Activated CD8-positive, alpha-beta T cell treated with anti-CD3 and anti-CD28 coated beads, Interleukin-2, amount 10 ng/mL, durations not matched to agents 7 days and 5 days (primary cell): ENCODE data around the gene PIBF1. TPM values are rescaled to one million over a fixed set of nuclear protein-coding genes. Genes with fewer than 3 reads are reported as not detected.
A peak's percentile ranks its signal among the peaks of the same experiment; 100 is the strongest.

Experiments used
- ATAC-seq: fragments of 150-1000 bp; cut with Tn5 transposase; one replicate; pipeline ENCODE4 v1.10.0; 2021; ENCODE audit warnings: moderate library complexity
- CTCF ChIA-PET: fragments of 350-600 bp; sonication (Branson Sonifier 250); formaldehyde crosslinking; loops from one replicate; lab custom pipeline; 2021; ENCODE audit warnings: antibody characterized with exemption; lab: Charles Lee
- POLR2A ChIA-PET: fragments of 350-600 bp; sonication (Branson Sonifier 250); formaldehyde crosslinking; loops from one replicate; lab custom pipeline; 2021; ENCODE audit warnings: antibody characterized with exemption; lab: Charles Lee
- DNase-seq: peaks from one replicate; pipeline ENCODE4 v3.0.0-alpha.2; 2020
- H3K27ac Mint-ChIP-seq: one replicate; pipeline ENCODE4 v1.8.0; 2021; ENCODE audit warnings: mild to moderate bottlenecking, mixed read lengths
- H3K27me3 Mint-ChIP-seq: one replicate; pipeline ENCODE4 v1.8.0; 2021; ENCODE audit warnings: low read depth, mixed read lengths
- H3K36me3 Mint-ChIP-seq: one replicate; pipeline ENCODE4 v1.8.0; 2021; ENCODE audit warnings: low read depth, mixed read lengths
- H3K4me1 Mint-ChIP-seq: one replicate; pipeline ENCODE4 v1.8.0; 2021; ENCODE audit warnings: low read depth, mixed read lengths
- H3K4me3 Mint-ChIP-seq: one replicate; pipeline ENCODE4 v1.8.0; 2021; ENCODE audit warnings: mild to moderate bottlenecking, mixed read lengths
- H3K9me3 Mint-ChIP-seq: one replicate; pipeline ENCODE4 v1.8.0; 2022; ENCODE audit warnings: mixed read lengths; ENCODE audit not compliant: insufficient read depth
- total RNA-seq, 2 experiments: library from RNA; stranded (reverse); gene quantifications; one replicate each; pipeline ENCODE4 v1.2.3, GENCODE V29; 2021

PIBF1 gene
- total RNA-seq, 2 experiments from 2014 or later: 29.6 to 34.0 TPM

GRCh38 chr13:73058432-73058735 is 276.5 kb downstream of the PIBF1 start:
- H3K36me3 Mint-ChIP-seq: peaks cover 14% of the 10 kb centered on the region
- peaks cover 35% of the 10 kb centered on the region for H3K27me3 Mint-ChIP-seq
- no peak for DNase-seq
- ATAC-seq: no peak
- H3K4me1 Mint-ChIP-seq: peaks cover 23% of the 10 kb centered on the region
- ChIA-PET POLR2A (interaction anchor here (0.5 to 1.2 kb wide), 3 partner anchors 215 to 660 kb away, joined by 3 read pairs; no protein-coding TSS in a partner anchor), CTCF (interaction anchor here (0.8 to 2.5 kb wide), 4 partner anchors 14 to 645 kb away, joined by 3 to 11 read pairs (median 4); no protein-coding TSS in a partner anchor)
- H3K4me3 Mint-ChIP-seq: peak overlapping the region; percentile 81
- peak overlapping the region; percentile 60 for H3K27ac Mint-ChIP-seq
- no peaks in the 10 kb centered on the region for H3K9me3 Mint-ChIP-seq

GRCh38 chr13:73058736-73059459 is 277.0 kb downstream of the PIBF1 start, which contains the start of gene KLF5:
Gene KLF5, plus strand, starts transcription at chr13:73059005. Its CDS starts 323 bp downstream, at chr13:73059328.
- Mint-ChIP-seq H3K9me3 (no peaks in the 10 kb centered on the region), H3K4me3 (peak within 1 kb of the TSS; percentile 82), H3K36me3 (peaks cover 14% of the 10 kb centered on the region), H3K27me3 (peaks cover 35% of the 10 kb centered on the region), H3K4me1 (peaks cover 23% of the 10 kb centered on the region), H3K27ac (peak within 1 kb of the TSS; percentile 80)
- ATAC-seq (peak; percentile 98), DNase-seq (peak; percentile 97)
- CTCF ChIA-PET: interaction anchor here (0.8 to 2.5 kb wide), 7 partner anchors 34 to 652 kb away, joined by 3 to 11 read pairs (median 3); no protein-coding TSS in a partner anchor
- POLR2A ChIA-PET: interaction anchor here (0.5 to 1.2 kb wide), 4 partner anchors 215 to 660 kb away, joined by 3 read pairs; no protein-coding TSS in a partner anchor

GRCh38 chr13:73059460-73060250 is 277.7 kb downstream of the PIBF1 start:
- Mint-ChIP-seq H3K27me3 (peaks cover 32% of the 10 kb centered on the region), H3K36me3 (peaks cover 16% of the 10 kb centered on the region), H3K4me1 (peaks cover 23% of the 10 kb centered on the region), H3K9me3 (no peaks in the 10 kb centered on the region), H3K27ac (peak overlapping the region; percentile 53), H3K4me3 (peak overlapping the region; percentile 82)
- ChIA-PET POLR2A (interaction anchor here (0.7 to 1.2 kb wide), 3 partner anchors 192 to 643 kb away, joined by 3 read pairs; no protein-coding TSS in a partner anchor), CTCF (interaction anchor here (1.0 to 2.5 kb wide), 7 partner anchors 8 to 651 kb away, joined by 3 to 11 read pairs (median 3); no protein-coding TSS in a partner anchor)
- ATAC-seq (peak; percentile 49), DNase-seq (peak; percentile 61)

GRCh38 chr13:73060251-73061160 is 278.6 kb downstream of the PIBF1 start:
- no peak for DNase-seq
- CTCF ChIA-PET: interaction anchor here (1.0 to 2.5 kb wide), 3 partner anchors 9 to 221 kb away, joined by 3 to 11 read pairs (median 4); no protein-coding TSS in a partner anchor
- H3K27me3 Mint-ChIP-seq: peaks cover 27% of the 10 kb centered on the region
- H3K4me1 Mint-ChIP-seq: peaks cover 23% of the 10 kb centered on the region
- H3K4me3 Mint-ChIP-seq: peak overlapping the region; percentile 82
- H3K36me3 Mint-ChIP-seq: peaks cover 20% of the 10 kb centered on the region
- H3K9me3 Mint-ChIP-seq: no peaks in the 10 kb centered on the region
- ATAC-seq: no peak
- H3K27ac Mint-ChIP-seq: no peak overlapping the region
- POLR2A ChIA-PET: interaction anchor here (0.7 kb wide), 1 partner anchor 191 kb away, joined by 3 read pairs; no protein-coding TSS in a partner anchor

DNA sequence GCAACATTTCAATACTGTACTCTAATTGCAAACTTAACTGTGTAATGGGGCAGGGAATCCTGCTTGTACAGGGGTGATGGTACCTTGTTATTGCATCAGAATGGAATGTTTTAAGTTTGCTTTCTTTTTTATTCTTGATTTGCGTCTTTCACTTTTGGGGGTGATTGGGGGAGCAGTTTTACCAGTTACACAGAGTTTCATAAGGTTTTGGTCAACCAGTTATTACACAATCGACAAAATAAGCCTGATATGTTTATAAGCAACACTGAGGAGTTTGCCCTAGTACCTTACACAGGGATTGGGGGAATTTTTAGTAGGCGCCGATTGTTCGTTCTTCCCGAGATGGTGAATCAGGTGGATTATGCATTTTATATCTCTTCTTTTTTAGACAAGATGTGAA is 279.5 kb downstream of the PIBF1 start:
- ATAC-seq: no peak
- Mint-ChIP-seq H3K27ac (no peak overlapping the region), H3K4me3 (no peak overlapping the region), H3K36me3 (peaks cover 20% of the 10 kb centered on the region), H3K27me3 (peaks cover 22% of the 10 kb centered on the region), H3K9me3 (no peaks in the 10 kb centered on the region), H3K4me1 (peaks cover 23% of the 10 kb centered on the region)
- CTCF ChIA-PET: no interaction called here
- DNase-seq: no peak
- POLR2A ChIA-PET: no interaction called here

DNA sequence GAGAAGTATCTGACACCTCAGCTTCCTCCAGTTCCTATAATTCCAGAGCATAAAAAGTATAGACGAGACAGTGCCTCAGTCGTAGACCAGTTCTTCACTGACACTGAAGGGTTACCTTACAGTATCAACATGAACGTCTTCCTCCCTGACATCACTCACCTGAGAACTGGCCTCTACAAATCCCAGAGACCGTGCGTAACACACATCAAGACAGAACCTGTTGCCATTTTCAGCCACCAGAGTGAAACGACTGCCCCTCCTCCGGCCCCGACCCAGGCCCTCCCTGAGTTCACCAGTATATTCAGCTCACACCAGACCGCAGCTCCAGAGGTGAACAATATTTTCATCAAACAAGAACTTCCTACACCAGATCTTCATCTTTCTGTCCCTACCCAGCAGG is 279.9 kb downstream of the PIBF1 start:
- POLR2A ChIA-PET: no interaction called here
- no peak overlapping the region for H3K4me3 Mint-ChIP-seq
- CTCF ChIA-PET: no interaction called here
- ATAC-seq (no peak), DNase-seq (no peak)
- peaks cover 20% of the 10 kb centered on the region for H3K36me3 Mint-ChIP-seq
- no peak overlapping the region for H3K27ac Mint-ChIP-seq
- H3K9me3 Mint-ChIP-seq: no peaks in the 10 kb centered on the region
- H3K4me1 Mint-ChIP-seq: peaks cover 23% of the 10 kb centered on the region
- H3K27me3 Mint-ChIP-seq: peaks cover 22% of the 10 kb centered on the region

DNA sequence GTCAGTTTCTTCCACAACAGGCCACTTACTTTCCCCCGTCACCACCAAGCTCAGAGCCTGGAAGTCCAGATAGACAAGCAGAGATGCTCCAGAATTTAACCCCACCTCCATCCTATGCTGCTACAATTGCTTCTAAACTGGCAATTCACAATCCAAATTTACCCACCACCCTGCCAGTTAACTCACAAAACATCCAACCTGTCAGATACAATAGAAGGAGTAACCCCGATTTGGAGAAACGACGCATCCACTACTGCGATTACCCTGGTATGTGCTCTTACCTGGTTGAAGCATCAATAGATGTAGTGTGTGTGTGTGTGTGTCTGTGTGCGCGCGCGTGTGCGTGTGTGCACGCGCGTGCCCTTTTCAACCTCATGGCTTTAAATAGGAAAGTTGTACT is 280.5 kb downstream of the PIBF1 start:
- POLR2A ChIA-PET: no interaction called here
- H3K4me3 Mint-ChIP-seq: no peak overlapping the region
- peaks cover 19% of the 10 kb centered on the region for H3K27me3 Mint-ChIP-seq
- H3K36me3 Mint-ChIP-seq: peaks cover 20% of the 10 kb centered on the region
- H3K27ac Mint-ChIP-seq: no peak overlapping the region
- CTCF ChIA-PET: no interaction called here
- no peak for DNase-seq
- no peaks in the 10 kb centered on the region for H3K9me3 Mint-ChIP-seq
- H3K4me1 Mint-ChIP-seq: peaks cover 23% of the 10 kb centered on the region
- ATAC-seq: no peak

DNA sequence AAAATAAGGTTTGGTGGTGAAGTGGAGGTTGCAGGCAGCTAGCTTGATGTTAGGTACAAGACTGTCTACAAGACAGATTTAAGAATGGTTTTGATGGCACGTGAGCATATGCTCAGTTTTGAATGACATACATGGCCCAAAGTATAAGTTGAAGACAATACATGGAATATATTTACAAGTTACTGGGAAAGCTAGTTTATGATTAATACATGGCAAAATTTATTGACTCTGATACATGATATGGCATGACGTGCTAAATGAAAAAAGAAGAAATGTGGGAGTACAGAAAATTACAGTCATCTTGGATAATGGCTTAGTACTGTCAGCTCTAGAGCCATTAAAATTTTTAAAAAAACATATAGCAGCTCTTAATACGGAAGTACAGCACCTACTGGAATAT is 281.2 kb downstream of the PIBF1 start:
- CTCF ChIA-PET: interaction anchor here (0.9 kb wide), 1 partner anchor 61 kb away, joined by 3 read pairs; no protein-coding TSS in a partner anchor
- Mint-ChIP-seq H3K27me3 (peaks cover 15% of the 10 kb centered on the region), H3K9me3 (no peaks in the 10 kb centered on the region), H3K36me3 (peaks cover 22% of the 10 kb centered on the region), H3K4me1 (peaks cover 21% of the 10 kb centered on the region), H3K4me3 (no peak overlapping the region), H3K27ac (no peak overlapping the region)
- DNase-seq (no peak), ATAC-seq (no peak)
- POLR2A ChIA-PET: no interaction called here

- H3K4me1 Mint-ChIP-seq: peaks cover 15% of the 10 kb centered on the region
- peaks cover 22% of the 10 kb centered on the region for H3K36me3 Mint-ChIP-seq
- ATAC-seq (no peak), DNase-seq (no peak)
- ChIA-PET CTCF (no interaction called here), POLR2A (no interaction called here)
- no peaks in the 10 kb centered on the region for H3K9me3 Mint-ChIP-seq
- peaks cover 8% of the 10 kb centered on the region for H3K27me3 Mint-ChIP-seq
- no peak overlapping the region for H3K27ac Mint-ChIP-seq
- H3K4me3 Mint-ChIP-seq: no peak overlapping the region
Measured at GRCh38 chr13:73065036-73065435, 283.1 kb downstream of the PIBF1 start.

GRCh38 chr13:73065665-73066340 is 283.9 kb downstream of the PIBF1 start:
- Mint-ChIP-seq H3K36me3 (peaks cover 22% of the 10 kb centered on the region), H3K4me3 (no peak overlapping the region), H3K27ac (no peak overlapping the region), H3K27me3 (peaks cover under 1% of the 10 kb centered on the region), H3K9me3 (no peaks in the 10 kb centered on the region), H3K4me1 (peaks cover 8% of the 10 kb centered on the region)
- DNase-seq (no peak), ATAC-seq (no peak)
- CTCF ChIA-PET: no interaction called here
- POLR2A ChIA-PET: no interaction called here
